Measurements from ENCODE around the gene PHF21B. TPM values are rescaled to one million over a fixed set of nuclear protein-coding genes. Genes with fewer than 3 reads are reported as not detected.

Gene PHF21B
- total RNA-seq, 4 donors from 2014 or later: under 0.01 to 11.9 (median 2.9) TPM

- H3K9me3 ChIP-seq: no peaks in the 10 kb centered on the region
- DNase-seq: no peak
- no peaks in the 10 kb centered on the region for H3K27me3 ChIP-seq
- H3K4me1 ChIP-seq: no peaks in the 10 kb centered on the region
- H3K27ac ChIP-seq: no peak overlapping the region
- no peak overlapping the region for H3K4me3 ChIP-seq
- TF ChIP-seq CTCF (IDR thresholded peaks at IDR 0.05): no peak
- TF ChIP-seq POLR2A (IDR thresholded peaks at IDR 0.05): no peak
- no peaks in the 10 kb centered on the region for H3K36me3 ChIP-seq
- intact Hi-C loops (cut with DNase I; ENCODE audit: low total_unique reads): no loop called here
Measured at GRCh38 chr22:44988671-44989070, 21.1 kb downstream of the PHF21B start.

GRCh38 chr22:44986926-44987325 lies 22.9 kb downstream of the PHF21B start:
- Histone ChIP-seq H3K9me3 (no peaks in the 10 kb centered on the region), H3K36me3 (no peaks in the 10 kb centered on the region), H3K4me1 (no peaks in the 10 kb centered on the region), H3K27ac (no peak overlapping the region), H3K27me3 (no peaks in the 10 kb centered on the region), H3K4me3 (no peak overlapping the region)
- intact Hi-C loops (cut with DNase I; ENCODE audit: low total_unique reads): no loop called here
- DNase-seq: no peak
- no peak for TF ChIP-seq POLR2A (IDR thresholded peaks at IDR 0.05)
- TF ChIP-seq CTCF (IDR thresholded peaks at IDR 0.05): no peak

GRCh38 chr22:44985906-44986527 lies 23.8 kb downstream of the PHF21B start:
- H3K4me1 ChIP-seq: no peaks in the 10 kb centered on the region
- TF ChIP-seq POLR2A (IDR thresholded peaks at IDR 0.05) (no peak), CTCF (IDR thresholded peaks at IDR 0.05) (no peak)
- no peaks in the 10 kb centered on the region for H3K27me3 ChIP-seq
- no peaks in the 10 kb centered on the region for H3K36me3 ChIP-seq
- H3K9me3 ChIP-seq: no peaks in the 10 kb centered on the region
- DNase-seq: no peak
- intact Hi-C loops (cut with DNase I; ENCODE audit: low total_unique reads): no loop called here
- H3K4me3 ChIP-seq: no peak overlapping the region
- no peak overlapping the region for H3K27ac ChIP-seq

- intact Hi-C loops (cut with DNase I; ENCODE audit: low total_unique reads): no loop called here
Measured at GRCh38 chr22:44983878-44984482, 25.8 kb downstream of the PHF21B start.

More at GRCh38 chr22:44983878-44984482, 25.8 kb downstream of the PHF21B start:
- no peaks in the 10 kb centered on the region for H3K36me3 ChIP-seq
- no peak overlapping the region for H3K4me3 ChIP-seq
- no peak overlapping the region for H3K27ac ChIP-seq
- no peaks in the 10 kb centered on the region for H3K9me3 ChIP-seq
- no peaks in the 10 kb centered on the region for H3K4me1 ChIP-seq
- no peak for DNase-seq
- no peaks in the 10 kb centered on the region for H3K27me3 ChIP-seq
- TF ChIP-seq POLR2A (IDR thresholded peaks at IDR 0.05) (no peak), CTCF (IDR thresholded peaks at IDR 0.05) (no peak)

All from uterus (tissue), 4 donors.